Testis (tissue), 2 donors: ENCODE data around the gene ESRRB.

Experiments used
- CTCF ChIP-seq, 3 experiments: fragments of 450-650 bp in 2 of 3; fragments of 200-600 bp in 1 of 3; sonication (generic) in 1 of 3; IDR thresholded peaks; one replicate each; pipeline ENCODE4 v1.5.1; 2016 to 2019; ENCODE audit warnings: antibody characterized with exemption in 3 of 3, mild to moderate bottlenecking in 2 of 3, moderate library complexity in 1 of 3
- POLR2A ChIP-seq: fragments of 450-650 bp; IDR thresholded peaks from one replicate; pipeline ENCODE4 v1.6.1; 2017; ENCODE audit warnings: antibody characterized with exemption, mild to moderate bottlenecking, moderate library complexity

GRCh38 chr14:76355771-76356170, 20.2 kb upstream of the ESRRB start:
- TF ChIP-seq CTCF (IDR thresholded peaks at IDR 0.05) (no peak), POLR2A (no peak)
